ENCODE measurements around the gene ZBED4.
A peak's percentile ranks its signal among the peaks of the same experiment; 100 is the strongest.

Gene ZBED4

DNA sequence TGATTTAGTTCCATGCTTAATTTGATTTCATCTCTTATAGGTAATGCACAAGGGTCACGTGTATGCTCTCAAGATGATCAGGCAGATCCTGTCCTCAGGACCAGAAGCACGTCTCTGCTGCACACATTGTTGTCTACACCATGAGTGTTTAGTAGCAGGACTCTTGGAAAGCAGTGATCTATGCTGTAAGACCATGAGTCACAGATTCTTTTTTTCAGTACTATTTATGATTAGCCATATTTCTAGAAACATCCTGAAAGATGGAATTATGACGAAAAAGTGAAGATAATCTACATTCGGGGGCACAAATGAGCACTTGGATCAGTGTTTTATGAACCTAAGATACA, 29.6 kb downstream of the ZBED4 start:
- DNase-seq: no peak

DNA sequence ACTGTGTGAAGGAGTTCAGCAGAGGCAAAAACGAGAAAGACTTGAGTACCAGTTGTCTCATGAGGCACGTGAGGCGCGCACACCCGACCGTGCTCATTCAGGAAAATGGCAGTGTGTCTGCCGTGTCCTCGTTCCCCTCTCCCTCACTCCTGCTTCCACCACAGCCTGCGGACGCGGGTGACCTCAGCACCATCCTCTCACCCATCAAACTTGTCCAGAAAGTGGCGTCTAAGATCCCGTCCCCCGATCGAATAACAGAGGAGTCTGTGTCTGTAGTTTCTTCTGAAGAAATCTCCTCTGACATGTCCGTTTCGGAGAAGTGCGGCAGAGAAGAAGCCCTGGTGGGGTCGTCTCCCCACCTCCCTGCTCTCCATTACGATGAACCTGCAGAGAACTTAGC, 30.4 kb downstream of the ZBED4 start:
- no peak for DNase-seq

DNA sequence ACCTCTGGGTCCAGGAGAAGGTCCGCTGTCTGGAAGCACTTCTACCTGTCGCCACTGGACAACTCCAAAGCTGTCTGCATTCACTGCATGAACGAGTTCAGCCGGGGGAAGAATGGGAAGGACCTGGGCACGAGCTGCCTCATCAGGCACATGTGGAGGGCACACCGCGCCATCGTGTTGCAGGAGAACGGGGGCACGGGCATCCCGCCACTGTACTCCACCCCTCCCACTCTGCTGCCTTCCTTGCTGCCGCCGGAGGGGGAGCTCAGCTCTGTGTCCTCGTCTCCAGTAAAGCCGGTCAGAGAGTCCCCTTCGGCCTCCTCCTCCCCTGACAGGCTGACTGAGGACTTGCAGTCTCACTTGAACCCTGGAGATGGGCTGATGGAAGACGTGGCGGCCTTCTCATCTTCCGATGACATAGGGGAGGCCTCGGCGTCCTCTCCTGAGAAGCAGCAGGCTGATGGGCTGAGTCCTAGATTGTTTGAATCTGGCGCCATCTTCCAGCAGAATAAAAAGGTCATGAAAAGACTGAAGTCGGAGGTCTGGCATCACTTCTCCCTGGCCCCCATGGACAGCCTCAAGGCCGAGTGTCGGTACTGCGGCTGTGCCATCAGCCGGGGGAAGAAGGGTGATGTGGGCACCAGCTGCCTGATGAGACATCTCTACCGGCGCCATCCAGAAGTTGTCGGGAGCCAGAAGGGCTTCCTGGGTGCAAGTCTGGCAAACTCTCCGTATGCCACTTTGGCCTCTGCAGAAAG, 31.0 kb downstream of the ZBED4 start:
- DNase-seq: no peak

DNA sequence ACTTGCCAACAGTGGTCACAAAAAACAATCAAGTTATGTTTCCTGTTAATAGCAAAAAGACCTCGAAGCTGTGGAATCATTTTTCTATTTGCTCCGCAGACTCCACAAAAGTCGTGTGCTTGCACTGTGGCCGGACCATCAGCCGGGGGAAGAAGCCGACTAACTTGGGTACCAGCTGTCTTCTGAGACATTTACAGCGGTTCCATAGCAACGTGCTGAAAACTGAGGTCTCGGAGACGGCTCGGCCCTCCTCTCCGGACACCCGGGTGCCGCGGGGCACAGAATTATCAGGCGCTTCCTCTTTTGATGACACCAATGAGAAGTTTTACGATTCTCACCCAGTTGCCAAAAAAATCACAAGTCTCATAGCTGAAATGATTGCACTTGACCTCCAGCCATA, 31.6 kb downstream of the ZBED4 start:
- DNase-seq: no peak

DNA sequence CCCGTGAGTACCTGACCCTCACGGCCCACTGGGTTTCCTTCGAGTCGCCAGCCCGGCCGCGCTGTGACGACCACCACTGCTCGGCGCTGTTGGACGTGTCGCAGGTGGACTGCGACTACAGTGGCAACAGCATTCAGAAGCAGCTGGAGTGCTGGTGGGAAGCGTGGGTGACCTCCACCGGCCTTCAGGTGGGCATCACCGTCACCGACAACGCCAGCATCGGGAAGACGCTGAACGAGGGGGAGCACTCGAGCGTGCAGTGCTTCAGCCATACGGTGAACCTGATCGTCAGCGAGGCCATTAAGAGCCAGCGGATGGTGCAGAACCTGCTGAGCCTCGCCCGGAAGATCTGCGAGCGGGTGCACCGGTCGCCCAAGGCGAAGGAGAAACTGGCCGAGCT, 32.2 kb downstream of the ZBED4 start:
- DNase-seq: no peak

DNA sequence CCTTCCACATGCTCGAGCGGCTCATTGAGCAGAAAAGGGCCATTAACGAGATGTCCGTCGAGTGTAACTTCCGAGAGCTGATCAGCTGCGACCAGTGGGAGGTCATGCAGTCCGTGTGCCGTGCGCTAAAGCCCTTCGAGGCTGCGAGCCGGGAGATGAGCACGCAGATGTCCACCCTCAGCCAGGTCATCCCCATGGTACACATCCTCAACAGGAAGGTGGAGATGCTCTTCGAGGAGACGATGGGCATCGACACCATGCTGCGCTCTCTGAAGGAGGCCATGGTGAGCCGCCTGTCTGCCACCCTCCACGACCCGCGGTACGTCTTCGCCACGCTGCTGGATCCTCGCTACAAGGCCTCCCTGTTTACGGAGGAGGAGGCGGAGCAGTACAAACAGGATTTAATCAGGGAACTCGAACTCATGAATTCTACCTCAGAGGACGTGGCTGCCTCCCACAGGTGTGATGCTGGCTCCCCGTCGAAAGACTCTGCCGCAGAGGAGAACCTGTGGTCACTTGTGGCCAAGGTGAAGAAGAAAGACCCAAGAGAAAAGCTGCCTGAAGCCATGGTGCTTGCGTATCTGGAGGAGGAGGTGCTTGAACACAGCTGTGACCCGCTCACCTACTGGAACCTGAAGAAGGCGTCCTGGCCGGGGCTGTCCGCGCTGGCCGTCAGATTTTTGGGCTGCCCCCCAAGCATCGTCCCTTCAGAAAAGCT, 32.9 kb downstream of the ZBED4 start:
- no peak for DNase-seq

DNA sequence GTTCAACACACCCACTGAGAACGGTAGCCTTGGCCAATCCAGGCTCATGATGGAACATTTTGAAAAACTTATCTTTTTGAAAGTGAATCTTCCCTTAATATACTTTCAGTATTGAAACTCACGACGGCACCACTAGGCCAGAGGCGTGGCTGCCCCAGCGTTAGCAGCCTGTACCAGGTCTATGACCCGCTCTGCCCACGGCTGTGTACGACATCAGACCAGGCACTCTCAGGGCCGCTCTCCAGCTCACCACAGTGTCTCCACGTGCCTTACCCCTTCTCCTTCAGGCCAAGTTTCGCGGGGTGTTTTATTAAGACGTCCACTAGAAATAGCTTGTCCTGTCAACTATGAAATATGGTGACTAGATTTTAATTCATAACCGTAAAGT, 33.4 kb downstream of the ZBED4 start:
- DNase-seq: no peak

DNA sequence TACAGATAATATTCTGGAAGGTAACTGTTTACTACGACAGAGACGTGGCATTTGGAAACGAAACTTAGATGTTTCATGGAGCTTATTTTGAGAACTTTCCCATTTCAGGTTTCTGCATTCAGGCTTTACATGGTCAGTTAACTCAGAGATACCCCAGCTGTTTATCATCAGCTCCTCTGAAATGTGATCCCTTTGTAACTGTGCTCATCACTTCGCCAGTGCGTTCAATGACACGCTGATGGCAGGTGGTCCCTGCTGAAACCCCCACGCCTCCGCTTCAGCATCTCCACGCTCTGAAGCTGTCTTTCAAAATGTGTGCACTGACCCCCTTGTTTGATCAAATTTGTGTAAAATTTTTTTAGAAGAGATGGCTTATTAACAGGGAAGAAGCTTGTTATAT, 34.1 kb downstream of the ZBED4 start:
- DNase-seq: no peak

DNA sequence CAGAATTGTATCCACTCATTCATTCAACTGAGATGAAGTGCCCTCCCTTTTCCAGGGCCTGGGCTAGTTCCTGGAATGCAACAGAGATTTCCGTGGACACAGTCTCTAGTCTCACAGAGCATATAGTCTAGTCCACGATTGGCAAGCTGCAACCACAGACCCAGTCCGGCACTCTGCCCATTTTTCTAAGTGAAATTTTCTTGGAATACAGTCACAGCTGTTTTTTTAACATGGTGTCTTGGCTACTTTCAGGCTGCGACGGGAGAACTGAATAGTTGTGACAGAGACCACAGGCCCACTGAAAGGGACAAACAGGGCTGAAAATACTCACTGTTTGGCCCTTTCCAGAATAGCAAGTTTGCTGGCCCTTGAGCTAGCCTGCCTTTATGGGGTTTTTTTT, 35.4 kb downstream of the ZBED4 start:
- DNase-seq: no peak

DNA sequence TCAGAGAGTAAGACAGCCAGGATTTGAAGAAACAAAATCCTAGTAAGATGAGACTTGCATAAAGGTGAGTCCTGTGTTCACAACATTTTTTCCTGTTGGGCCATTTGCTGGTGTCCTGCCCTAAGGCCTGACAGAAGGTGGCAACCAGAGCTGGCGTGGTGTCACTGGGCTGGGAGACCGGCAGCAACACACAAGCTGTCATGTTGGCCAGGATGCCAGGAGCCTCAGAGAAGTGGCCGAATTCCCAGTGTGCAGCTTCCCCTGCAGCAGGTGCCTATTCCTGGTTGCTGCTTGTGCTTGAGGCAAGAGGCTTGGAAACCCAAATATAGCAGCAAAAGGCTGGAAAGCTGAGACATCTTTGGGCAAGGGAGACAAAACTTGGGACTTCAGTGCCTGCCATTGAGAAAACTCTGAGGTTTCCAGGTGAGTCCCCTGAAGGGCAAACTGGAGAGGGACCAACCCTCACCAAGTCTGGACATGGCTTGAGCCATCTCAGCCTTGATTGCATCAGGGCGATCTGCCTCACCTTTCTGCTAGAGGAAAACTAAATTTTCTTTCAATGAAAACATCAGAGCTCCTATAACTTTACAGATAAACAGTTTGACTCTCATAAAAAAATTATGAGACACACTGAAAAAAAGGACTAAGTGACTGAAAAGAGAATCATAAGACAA, 38.7 kb downstream of the ZBED4 start:
- no peak for DNase-seq

DNA sequence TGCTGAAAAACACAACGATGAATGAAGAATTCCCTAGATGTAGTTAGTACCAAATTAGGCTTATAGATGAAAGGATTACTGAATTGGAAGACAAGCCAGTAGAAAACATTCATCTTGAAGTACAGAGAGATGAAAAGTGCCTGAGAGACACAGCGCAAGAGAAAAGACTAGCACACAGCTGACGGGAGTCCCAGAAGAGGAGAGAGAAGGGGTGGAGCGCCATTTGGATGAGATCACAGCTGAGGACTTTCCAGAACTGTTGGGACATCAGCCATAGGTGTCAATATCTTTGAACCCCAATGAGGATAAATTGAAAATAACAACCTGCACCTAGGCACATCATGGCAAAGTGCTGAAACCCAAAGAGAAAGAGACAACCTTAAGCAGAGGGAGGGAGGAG, 39.4 kb downstream of the ZBED4 start:
- DNase-seq: no peak

DNA sequence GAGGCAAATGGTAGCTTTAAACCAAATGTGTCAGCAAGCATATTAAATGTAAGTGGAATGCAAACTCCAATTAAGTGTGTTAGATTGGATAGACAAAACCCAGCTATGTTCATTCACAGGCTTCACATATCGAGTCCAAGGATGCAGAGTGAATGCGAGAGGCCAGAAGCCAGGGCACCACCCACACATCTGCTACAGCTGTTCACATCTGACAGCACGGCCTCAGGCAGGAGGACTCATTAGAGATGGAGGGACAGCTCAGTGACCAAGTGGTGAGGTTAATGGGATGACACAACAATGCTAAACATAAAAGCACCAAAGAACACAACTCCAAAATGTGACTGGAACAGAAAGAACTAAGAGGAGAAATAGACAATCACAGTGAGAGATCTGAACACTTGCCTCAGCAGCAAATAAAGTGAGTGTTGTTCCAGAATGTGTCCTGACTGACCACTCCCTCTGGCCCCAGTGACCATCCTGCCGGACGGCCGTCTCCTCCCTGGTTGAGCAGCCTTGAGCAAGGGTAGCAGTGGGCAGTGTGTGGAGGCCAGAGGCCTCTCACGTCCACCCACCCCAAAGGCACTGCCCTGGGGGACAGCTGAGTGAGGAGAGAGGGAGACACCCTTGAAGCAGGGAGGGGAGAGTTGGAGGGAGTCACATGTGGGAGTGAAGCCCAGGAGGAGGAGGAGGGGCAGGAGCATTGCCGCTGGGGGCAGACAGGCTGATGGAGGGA, 40.8 kb downstream of the ZBED4 start:
- no peak for DNase-seq

DNA sequence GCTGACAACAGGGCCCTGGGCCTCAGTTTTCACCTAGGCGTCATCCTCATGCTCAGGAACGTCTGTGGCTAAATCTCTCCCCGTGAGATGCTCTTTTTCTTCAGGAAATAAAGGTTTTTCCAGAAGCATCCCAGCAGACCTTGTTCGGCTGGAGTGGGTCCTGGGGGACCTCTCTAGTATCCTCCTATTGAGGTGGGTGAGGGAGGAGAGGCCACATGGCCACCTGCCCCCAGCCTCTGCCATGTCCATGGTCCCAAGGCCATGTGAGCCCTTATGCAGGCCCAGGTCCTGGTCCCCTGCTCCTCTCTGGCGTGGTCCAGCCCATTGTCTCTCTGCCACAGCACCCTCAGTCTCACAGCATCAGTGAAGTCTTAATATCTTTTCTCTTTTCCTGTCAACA, 42.6 kb downstream of the ZBED4 start:
- no peak for DNase-seq

DNA sequence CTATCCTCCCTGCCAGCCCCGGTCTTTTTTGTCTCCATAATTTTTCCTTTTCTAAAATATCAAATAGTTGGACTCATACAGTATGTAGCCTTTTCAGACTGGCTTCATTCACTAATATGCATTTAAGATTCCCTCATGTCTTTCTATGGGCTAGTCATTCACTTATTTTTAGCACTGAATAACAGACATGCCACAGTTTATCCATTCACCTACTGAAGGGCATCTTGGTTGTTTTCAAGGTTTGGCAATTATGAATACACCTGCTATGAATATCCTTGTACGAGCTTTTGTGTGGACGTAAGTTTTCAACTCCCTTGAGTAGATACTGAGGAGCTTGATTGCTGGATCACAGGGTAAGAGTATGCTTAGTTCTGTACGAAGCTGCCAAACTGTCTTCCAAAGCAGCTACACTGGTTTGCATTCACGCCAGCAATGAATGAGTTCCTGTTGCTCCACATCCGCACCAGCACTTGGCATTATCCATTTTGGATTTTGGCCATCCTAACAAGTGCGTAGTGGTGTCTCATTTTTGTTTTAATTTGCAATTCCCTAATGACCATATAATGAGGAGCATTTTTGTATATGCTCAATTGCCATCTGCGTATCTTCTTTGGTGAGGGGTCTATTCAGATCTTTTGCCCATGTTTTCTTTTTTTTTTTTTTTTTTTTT, 43.5 kb downstream of the ZBED4 start:
- no peak for DNase-seq

DNA sequence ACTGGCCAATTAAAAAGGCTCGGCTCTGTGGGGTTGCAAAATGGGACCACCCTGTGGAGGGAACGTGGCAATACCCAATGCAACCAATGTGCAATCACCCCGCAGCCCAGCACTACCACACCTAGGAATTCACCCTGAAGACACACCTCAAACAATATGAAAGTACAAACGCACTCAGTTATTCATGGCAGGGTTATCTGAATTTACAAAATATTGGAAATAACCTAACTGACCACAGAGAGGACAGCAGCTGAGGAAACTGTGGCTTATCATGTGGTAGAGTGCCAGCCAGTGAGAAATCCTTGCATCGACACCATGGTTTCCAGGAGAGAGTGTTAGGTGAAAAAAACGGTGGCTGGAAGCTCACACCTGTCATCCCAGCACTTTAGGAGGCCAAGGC, 45.9 kb downstream of the ZBED4 start:
- DNase-seq: no peak

DNA sequence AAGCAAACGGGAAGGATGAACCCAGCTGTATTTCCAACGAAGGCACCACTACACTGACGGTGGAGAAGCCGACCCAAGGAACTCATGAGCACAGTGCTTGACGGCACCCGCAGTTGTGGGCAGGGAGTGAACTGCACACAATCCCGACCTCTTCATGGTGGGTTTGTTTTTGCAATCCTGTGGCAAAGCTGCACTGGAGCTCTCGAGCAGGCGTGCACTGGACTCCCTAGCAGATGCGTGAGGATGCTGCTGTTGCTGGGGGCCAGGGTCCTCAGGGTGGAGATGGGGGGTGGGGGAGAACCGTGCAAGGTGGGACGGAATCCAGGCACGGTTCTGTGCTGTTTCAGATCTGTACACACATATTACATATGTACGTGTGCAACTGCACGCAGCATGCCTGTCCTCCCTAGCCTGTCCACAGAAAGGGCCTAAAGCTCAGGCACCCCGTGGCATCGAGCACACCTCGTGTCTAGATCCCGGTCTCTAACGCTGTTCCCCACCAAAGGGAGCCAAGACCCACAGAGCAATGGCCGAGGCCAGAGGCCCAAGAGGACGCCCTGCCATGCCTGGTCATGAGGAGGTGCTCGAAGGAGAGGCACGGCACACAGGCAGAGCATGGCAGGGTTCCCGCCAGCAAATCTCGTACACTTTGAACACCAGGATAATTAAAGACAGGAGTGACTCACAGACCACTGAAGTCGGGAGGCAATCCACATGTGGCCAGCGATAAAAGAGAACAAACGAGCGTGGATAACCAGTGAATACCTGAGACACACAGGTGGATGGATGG, 47.0 kb downstream of the ZBED4 start:
- DNase-seq: no peak

DNA sequence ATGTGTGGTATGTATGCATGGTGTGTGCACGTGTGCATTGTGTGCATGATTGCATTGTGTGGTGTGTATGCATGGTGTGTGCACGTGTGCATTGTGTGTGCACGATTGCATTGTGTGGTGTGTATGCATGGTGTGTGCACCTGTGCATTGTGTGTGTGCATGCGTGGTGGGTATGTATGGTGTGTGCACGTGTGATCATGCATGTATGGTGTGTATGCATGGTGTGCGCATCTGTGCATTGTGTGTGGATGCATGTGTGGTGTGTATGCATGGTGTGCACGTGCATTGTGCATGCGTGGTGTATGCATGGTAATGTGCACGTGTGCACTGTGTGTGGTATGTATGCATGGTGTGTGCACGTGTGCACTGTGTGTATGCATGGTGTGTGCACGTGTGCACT, 47.8 kb downstream of the ZBED4 start:
- DNase-seq: no peak

DNA sequence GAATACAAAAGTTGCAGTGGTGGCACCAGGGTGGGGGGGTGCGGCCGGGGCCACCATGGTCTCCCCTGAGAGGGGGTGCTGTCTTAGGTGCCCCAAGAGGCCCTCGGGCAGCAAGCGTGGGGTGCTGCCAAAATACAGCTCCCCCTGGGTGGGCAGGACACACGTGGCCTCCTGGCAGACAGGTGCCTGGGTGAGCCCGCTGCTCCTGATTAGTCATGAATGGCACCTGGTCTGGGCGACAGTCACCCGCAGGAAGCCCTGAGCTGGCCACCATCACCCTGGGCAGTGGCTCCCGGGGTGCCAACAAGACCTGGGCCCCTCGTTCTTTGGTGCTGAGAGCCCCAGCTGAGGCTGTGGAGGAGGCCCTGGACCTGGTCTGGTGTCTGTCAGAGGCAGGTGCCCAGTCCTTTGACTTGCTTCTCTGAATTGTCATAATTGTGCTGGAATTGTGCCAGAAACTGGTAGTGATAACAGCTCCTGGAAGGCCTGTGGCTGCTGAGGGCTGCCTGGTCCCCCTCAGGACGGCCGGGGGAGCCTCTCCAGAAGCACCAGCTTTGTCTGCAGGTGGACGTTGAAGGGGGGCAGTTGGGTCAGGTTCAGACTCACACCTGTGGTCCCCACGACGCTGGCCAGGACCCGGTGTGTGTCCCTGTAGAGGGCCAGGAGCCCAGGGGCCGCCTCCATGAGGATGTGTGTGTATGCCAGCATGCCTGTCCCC, 49.8 kb downstream of the ZBED4 start:
- peak; percentile 42 for DNase-seq

DNA sequence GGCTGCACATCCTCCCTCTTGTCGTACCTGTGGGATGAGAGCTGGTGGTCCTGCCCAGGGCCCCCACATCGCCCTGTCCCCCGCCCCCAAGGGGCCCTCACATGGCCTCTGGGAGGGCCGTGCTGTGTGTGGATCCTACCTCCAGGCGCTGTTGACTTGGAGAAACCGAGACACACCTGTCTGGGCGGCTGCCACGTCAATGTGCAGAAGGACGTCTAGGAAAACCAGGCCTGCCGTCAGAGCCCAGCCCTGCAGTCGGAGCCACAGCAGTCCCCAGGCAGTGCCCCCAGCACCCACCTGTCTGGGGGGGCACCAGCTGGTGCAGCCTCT, 50.4 kb downstream of the ZBED4 start:
- DNase-seq: peak; percentile 22

DNA sequence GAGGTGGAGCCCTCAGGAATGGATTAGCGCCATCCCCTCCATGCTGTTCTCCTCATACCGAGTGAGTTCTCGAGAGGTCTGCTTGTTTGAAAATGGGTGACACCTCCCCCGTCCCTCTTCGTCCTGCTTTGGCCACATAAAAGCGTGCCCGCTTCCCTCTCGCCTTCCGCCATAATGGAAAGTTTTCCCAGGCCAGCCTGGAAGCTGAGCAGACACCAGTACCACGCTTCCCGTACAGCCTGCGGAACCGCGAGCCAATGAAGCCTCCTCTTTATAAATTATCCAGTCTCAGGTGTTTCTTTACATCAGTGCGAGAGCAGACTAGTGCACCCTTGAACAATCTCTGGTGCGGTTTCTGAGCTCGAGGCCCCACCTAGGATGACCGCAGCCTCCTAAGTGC, 51.8 kb downstream of the ZBED4 start:
- no peak for DNase-seq

DNA sequence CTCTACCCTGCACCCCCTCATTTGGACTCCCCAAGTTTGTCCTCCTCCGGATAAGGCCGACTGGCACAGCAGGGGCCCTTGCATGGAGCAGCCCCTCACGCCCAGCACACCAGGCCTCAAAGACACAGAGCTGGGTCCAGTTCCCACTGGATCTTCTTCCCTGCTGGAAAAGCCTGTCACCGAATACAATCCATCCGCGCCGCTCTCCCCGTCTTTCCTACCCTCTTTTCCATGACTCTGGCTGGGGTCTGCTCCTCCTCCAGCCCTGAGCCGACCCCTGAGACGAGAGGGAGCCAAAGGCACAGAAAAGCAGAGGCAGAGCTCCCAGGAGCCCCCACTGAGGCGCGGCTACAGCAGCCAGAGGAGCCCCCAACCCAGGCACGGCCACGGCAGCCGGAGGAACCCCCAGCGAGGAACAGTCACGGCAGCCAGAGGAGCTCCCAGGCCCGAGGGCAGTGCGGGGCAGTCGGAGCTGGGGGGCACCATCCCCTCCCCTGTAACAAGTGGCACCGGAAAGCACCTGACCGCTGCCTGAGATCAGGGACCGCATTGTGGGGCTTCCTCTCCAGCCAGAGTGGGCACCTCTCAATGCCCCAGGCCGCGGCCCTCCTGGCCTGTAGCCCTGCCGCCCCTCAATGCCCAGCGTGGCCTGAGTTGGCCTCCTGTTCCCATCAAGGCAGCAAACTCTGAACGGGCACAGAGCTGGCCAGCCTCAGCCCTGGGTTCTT, 52.6 kb downstream of the ZBED4 start:
- peak; percentile 41 for DNase-seq
